ENCODE data around the gene DECR2.

DNA sequence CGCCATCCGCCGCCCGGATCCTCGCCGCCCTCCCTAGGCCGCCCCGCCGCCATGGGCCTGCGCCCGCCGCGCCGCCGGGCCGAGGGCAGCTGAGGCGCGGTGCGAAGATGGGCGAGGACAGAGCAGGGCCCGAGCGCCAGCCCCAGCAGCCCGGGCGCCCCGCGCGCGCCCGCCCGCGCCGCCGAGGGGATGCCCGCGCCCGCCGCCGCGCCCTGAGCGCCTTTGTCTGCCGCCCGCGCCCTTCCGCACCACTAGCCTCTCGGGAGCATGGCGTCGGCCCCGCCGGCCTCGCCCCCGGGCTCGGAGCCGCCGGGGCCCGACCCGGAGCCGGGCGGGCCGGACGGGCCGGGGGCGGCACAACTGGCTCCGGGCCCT, 24.0 kb downstream of the DECR2 start:
- TF ChIP-seq CTCF (IDR thresholded peaks at IDR 0.05; ENCODE audit: borderline replicate concordance, extremely low read depth, low read length, poor library complexity, severe bottlenecking) (no peak), EZH2 (IDR thresholded peaks at IDR 0.05; ENCODE audit: borderline replicate concordance, low read depth, low read length, severe bottlenecking) (no peak)
